Fibroblast of upper back skin (primary cell): ENCODE data around the gene SNAPC3.
"Not testable (repeated sequence)": the region's sequence is repeated elsewhere in the genome, so short reads cannot be mapped to it uniquely, and the experiment has no call there.

ENCODE experiments used
- DNase-seq: peaks from one replicate; pipeline ENCODE4 v3.0.0-alpha.2; 2013

SNAPC3 gene

GRCh38 chr9:15422372-15423230, at the start of gene SNAPC3:
Gene SNAPC3 (plus strand): TSS chr9:15422876. CDS start chr9:15422880, 4 bp downstream.
- peak; percentile 94 for DNase-seq

- peak; percentile 34 for DNase-seq
Measured at GRCh38 chr9:15373881-15374280, 48.8 kb upstream of the SNAPC3 start.

- no peak for DNase-seq
Measured at GRCh38 chr9:15374310-15374709, 48.4 kb upstream of the SNAPC3 start.

DNA sequence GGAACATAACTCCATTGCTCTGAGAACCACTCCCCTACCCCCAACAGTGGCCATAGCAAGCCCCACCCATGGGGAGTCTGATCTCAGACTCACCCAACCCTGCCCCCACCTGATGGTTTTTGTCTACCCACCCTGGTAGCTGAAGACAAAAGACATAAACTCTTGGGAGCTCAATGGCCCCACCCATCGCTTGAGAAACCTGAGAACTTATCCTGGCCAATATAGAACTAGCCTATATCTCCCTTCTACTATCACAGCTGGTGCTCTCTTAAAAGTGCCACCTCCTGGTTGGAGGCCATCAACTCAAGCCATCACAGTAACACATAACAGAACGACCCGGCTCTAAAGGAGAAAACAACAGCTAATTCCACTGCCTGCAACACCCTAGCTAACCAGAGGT, 47.9 kb upstream of the SNAPC3 start:
- DNase-seq: no peak

DNA sequence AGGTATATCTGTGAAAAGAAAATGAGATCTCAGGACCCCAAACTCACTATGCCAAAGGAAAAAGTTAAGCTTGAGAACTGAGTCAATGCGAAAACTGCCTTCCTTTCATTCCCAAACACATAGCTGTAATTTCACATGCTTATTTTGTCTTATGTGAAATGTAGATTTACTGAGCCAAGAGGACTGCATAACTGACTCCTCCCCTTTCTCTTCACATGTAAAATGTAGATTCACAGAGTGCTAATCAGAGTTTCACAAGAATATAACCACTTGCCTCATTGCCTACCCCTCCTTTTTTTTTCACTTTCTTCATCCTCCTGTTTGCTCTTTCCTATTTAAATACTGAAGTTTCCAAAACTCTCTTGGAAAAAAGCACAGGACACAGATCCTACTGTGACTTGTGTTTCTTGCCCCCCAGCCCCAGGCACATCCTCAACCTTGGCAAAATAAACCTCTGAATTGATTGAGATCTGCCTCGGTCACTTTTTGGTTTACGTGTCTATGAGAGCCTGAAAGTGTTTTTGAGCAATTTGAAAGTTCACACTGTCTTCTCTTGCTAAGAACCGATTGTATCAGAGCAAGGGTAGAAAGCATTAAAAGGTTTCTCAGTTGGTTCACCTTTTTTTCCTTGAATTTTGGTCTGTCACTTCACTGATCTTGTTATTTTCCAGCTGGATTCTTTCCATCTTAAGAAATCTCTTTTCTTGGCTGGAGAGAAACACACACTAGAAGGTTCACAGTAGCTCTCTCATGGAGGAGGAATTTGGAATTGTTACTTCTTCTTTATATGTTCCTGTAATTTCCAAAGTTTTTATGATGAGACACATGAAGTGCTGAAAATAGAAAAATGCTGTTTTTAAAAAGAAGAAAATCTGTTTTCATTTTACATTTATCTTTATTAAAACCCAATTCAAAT, 44.8 kb upstream of the SNAPC3 start:
- DNase-seq: no peak

DNA sequence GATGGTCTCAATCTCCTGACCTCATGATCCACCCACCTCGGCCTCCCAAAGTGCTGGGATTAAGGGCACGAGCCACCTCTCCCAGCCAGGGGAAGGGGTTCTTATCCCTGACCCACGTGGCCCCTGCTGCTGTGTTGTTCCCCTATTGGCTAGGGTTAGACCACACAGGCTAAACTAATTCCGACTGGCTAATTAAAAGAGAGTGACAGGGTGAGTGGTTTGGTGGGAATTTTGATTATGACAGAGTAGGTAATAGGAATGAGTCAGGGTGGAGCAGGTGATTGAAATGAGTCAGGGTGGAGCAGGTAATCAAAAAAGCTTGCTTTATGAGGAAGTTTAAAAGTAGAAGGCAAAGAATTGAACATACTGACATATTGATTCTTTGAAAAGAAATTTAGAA, 43.4 kb upstream of the SNAPC3 start:
- DNase-seq: not testable (repeated sequence)

GRCh38 chr9:15379888-15380287, 42.8 kb upstream of the SNAPC3 start:
- DNase-seq: not testable (repeated sequence)

DNA sequence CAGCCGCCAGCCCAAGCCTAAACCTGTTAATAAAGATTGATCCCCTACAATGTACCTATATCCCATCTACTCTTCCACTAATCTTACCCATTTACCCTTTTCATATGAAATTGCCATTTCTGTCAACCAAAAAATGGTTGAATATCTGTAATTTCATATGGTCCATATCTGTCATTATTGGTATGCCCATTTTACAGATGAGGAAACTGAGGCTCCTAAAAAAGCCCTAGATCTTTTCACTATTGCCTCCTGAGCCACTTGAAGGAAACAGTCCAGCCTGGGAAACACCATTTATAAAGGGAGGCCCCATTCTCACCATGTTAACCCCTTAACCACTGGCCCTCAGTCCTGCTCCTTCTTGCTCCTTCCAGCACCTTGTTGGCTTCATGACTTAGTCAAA, 41.2 kb upstream of the SNAPC3 start:
- no peak for DNase-seq

DNA sequence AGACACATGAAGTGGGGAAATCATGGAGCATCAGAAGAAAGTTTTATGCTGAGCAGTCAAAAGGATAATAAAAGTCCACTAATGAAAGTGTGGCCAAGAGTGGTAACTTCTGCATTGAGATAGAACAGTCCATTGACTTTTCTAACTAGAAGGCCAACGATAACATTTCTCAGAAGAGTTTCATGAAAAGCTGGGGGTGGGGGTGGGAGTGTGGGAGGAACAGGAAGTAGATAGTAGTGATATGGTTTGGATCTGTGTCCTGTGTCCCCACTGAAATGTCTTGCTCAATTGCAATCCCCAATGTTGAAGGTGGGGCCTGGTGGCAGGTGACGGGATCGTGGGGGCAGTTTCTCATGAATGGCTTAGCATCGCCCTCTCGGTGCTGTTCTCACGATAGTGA, 36.2 kb upstream of the SNAPC3 start:
- no peak for DNase-seq

- DNase-seq: no peak
Measured at GRCh38 chr9:15389173-15389572, 33.5 kb upstream of the SNAPC3 start.

- no peak for DNase-seq
Measured at GRCh38 chr9:15389631-15390030, 33.0 kb upstream of the SNAPC3 start.

DNA sequence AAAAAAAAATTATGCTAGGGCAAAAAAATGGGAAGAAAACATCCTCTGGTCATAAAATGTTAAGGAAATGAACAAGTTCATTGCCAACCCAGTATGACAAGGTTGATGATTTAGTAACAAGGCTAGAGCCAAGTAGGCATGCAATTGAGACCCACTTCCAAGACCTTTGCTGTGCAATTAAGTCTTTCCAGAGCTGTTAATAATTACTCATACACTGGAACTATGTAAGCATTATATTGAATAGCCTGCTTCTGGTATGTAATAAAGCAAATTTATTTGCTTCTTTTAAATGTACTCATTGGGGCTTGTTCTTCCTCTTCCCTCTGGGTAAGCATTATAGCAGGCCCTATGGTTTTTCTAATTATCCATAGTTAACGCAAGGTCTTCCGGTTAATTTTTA, 32.5 kb upstream of the SNAPC3 start:
- DNase-seq: no peak

DNA sequence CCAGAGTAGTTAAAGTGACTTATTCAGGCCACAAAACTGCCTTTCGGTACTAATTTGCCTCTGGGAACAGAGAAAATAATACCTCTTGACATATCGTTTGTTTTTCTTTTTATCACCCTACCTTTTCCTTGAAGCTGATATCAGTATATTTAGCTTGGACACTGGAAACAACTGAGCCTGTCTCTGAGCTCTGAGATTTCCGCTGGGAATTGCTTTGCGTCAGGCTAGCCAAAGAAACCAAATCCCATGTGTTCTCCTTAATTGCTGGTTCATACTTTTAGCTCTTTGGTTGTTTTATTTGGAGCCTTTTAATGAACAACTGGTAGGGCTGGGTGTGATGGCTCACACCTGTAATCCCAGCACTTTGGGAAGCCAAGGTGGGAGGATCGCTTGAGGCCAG, 30.3 kb upstream of the SNAPC3 start:
- no peak for DNase-seq

- DNase-seq: no peak
Measured at GRCh38 chr9:15400281-15400941, 22.3 kb upstream of the SNAPC3 start.

DNA sequence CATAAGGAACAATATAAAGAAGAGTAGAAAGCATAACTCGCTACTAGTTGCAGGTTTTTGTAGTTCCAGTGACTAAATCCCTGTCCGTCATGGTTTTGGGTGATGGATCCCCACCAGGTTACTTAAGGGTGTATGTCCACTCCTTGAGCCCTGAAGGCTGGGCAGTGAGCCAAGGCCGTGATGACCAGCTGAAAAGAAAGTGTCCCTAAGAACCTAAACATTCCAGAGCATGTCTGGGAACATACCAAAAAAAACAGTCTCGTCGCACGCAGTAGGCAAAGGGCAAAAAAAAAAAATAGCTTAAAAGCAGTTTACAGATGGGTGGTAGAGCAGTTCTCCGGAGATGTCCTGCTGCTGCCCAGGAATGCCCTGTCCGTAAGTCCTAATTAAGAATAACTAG, 21.4 kb upstream of the SNAPC3 start:
- no peak for DNase-seq

DNA sequence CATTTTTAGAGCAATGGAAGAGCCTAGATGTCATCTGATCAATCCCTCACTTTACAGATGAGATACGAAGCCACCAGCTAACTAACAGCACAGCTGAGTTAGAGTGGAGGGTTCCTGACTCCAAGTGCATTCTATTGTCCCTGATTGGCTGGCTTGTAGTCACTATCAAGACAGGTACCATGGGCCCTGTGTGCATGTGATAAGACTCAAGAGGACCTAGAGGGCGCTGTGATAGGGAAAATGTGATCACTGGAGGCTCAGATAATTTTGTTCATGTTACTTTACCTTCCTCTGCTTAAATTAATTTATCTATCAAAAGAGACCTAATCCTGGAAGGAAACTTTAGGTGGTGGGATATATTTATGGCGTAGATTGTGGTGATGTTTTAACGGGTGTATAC, 19.5 kb upstream of the SNAPC3 start:
- no peak for DNase-seq

DNA sequence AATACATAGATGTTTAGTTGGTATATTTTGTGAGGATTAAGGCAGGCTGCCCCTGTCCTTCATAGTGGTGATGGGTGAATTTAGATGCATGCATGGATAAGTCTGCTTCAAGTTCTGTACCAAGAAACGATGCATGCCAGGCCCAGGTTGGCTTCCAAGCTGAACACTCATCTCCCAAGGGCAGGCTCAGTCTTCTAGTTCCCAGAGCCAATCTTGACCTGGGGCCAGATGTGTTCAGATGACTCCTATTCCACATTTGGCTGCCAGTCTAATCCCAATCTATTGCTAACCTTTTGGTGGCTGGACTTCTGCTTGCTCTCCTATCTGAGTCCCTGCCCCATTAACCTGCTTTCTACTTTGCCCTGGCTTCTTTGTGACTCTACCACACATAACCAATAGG, 18.5 kb upstream of the SNAPC3 start:
- no peak for DNase-seq

DNA sequence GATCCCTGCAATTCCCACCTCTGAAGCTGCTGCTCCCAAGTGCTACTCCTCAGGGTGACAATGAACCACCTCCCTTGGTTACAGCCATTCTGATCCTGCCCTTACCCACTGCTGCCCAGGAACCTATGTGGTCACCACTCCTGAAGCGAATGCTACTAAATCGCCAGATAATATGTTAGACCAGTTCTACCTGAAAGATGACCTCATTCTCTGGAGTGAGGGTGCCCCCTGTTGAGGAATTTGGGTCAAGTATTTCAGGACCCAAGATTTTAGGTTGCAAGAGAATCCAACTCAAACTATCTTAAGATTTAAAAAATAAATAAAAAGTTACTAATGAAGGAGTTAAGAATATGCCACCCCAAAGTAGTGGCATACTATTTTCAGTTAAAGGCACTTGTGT, 5.8 kb upstream of the SNAPC3 start:
- DNase-seq: peak; percentile 36

- no peak for DNase-seq
Measured at GRCh38 chr9:15417626-15418025, 5.0 kb upstream of the SNAPC3 start.

GRCh38 chr9:15420796-15421195, 1.9 kb upstream of the SNAPC3 start:
- DNase-seq: peak; percentile 30

- no peak for DNase-seq
Measured at GRCh38 chr9:15421532-15421931, 1.1 kb upstream of the SNAPC3 start.

DNA sequence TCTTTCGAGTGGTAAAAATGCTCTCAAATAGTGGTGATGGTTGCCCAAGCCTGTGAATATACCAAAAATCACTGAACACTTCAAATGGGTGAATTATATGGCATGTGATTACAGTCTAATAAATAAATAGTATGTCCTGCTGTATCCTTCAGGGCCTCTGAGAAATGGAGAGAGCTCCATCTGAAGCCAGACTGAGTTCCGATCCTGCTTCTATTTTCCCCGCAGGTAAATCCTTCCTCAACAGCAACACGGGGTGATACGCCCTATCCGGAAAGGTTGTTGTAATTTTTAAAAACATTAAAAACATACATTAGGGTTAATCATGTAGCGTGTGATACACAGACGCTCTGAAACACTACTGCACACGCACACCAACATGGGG, 695 bp upstream of the SNAPC3 start:
- no peak for DNase-seq

DNA sequence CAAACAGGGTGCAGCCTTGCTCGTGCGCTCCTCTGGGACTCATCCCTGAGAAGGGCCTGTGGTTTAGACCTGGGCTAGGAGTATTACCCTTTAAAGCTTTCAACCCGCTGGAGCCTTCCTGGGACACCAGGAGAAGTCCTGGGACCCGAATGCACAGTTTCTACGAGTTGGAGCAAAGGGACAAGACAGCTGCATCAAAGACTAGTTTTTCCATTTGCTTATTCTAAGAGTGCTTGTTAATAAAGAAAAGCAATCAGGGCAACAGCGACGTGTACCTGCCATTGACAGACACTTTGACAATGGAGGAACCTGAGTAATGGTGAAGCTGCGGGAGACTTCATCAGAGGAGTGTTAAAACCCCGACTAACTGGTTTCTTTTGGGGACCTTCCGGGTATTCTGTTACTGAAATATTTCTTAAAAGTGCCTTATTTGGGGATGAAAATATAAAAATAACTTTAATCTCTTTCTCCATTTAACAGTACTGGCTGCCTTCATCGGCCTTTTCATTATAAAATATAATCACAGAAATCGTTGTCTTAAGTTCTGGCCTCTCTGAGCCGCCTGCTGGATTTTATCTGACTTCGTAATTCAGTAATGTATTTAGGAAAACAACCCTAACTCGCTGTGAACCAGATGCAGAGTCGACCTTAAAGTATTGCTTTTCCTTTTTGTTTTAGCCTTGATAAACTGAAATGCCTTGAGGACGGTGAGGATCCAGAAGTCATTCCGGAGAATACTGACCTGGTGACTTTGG, 732 bp downstream of the SNAPC3 start:
- DNase-seq: peak; percentile 12
